GM06990 (cell line): ENCODE results near the gene POC5.

Experiments used
- DNase-seq: peaks from one replicate; pipeline ENCODE4 v3.0.0-alpha.2; 2011; ENCODE audit not compliant: insufficient read length; ENCODE audit errors: extremely low read depth
- H3K27me3 ChIP-seq: replicated peaks from 2 replicates; pipeline ENCODE4 v1.6.0; 2011; ENCODE audit warnings: low read length; ENCODE audit not compliant: control insufficient read depth, insufficient read depth
- H3K36me3 ChIP-seq: 2 replicates; pipeline ENCODE4 v1.5.1; 2011; ENCODE audit warnings: low read length; ENCODE audit not compliant: control insufficient read depth, insufficient read depth
- H3K4me3 ChIP-seq: replicated peaks from 2 replicates; pipeline ENCODE4 v1.5.1; 2011; ENCODE audit warnings: low read depth, mild to moderate bottlenecking, control low read depth, low read length
- CTCF ChIP-seq: IDR thresholded peaks from 2 replicates; pipeline ENCODE4 v1.5.1; 2011; ENCODE audit warnings: low read length, control low read depth, mild to moderate bottlenecking, inconsistent platforms; ENCODE audit not compliant: insufficient read depth, poor library complexity, severe bottlenecking

Gene POC5

GRCh38 chr5:75685141-75685540, 32.1 kb downstream of the POC5 start:
- TF ChIP-seq CTCF, result no peak
- DNase-seq, result no peak
- Histone ChIP-seq H3K36me3 (peaks cover 2% of the 10 kb centered on the region), H3K4me3 (no peak overlapping the region), H3K27me3 (no peaks in the 10 kb centered on the region)

- no peak overlapping the region for H3K4me3 ChIP-seq
- peaks cover 2% of the 10 kb centered on the region for H3K36me3 ChIP-seq
- peak; percentile 9 for DNase-seq
- TF ChIP-seq CTCF, result peak; percentile 40
- H3K27me3 ChIP-seq, result no peaks in the 10 kb centered on the region
These were observed 36.0 kb downstream of the POC5 start for GRCh38 chr5:75681125-75681830.

- Histone ChIP-seq H3K4me3 (no peak overlapping the region), H3K36me3 (peaks cover 4% of the 10 kb centered on the region), H3K27me3 (no peaks in the 10 kb centered on the region)
- no peak for DNase-seq
- TF ChIP-seq CTCF, result no peak
These were observed 39.1 kb downstream of the POC5 start for GRCh38 chr5:75678155-75678554.

- Histone ChIP-seq H3K36me3 (peaks cover 4% of the 10 kb centered on the region), H3K4me3 (no peak overlapping the region), H3K27me3 (no peaks in the 10 kb centered on the region)
- TF ChIP-seq CTCF, result no peak
- DNase-seq, result no peak
These were observed 39.6 kb downstream of the POC5 start for GRCh38 chr5:75677607-75678006.

DNA sequence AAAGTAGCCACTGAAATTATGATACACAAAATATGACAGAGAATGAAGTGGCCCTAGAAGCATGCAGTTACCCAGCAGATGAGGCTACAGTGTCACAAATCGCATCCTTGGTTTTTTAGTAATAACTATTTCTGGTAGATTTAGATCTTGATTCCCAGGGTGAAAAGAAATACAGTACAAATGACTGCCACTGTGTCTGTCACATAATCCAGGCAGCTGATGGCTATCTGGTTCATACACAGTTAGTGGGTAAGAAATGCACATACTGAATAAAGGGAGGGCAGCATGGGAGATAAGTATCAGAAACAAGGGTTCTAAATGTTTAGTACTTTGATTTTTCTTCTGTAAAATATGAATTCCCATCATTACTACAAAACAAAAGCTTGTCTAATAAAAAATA, 41.5 kb downstream of the POC5 start:
- no peak for TF ChIP-seq CTCF
- Histone ChIP-seq H3K36me3 (peaks cover 7% of the 10 kb centered on the region), H3K27me3 (no peaks in the 10 kb centered on the region), H3K4me3 (no peak overlapping the region)
- no peak for DNase-seq

DNA sequence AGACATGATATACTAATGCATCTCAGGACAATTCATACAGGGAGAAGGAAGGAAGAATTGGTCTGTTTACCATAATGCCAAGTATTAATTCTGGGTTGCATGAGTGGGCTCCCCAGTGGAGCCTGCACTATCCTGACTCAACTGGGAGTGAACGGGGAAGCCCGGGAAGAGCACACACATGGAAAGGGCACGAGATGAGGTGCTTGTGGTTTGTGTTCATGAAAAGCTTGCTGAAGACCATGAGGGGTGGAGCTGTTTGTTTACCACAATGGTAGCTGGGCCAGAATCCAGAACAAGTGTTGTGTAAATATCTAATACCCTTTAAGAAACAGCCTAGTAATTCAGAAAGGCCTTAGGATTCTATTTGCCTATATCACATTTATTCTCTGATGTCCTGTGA, 44.6 kb downstream of the POC5 start:
- Histone ChIP-seq H3K36me3 (peaks cover 7% of the 10 kb centered on the region), H3K27me3 (no peaks in the 10 kb centered on the region), H3K4me3 (no peak overlapping the region)
- TF ChIP-seq CTCF, result no peak
- DNase-seq, result no peak
